Upper lobe of left lung (tissue), 6 donors: ENCODE measurements around the gene NPIPA1. TPM values are rescaled to one million over a fixed set of nuclear protein-coding genes. Genes with fewer than 3 reads are reported as not detected.
A peak's percentile ranks its signal among the peaks of the same experiment; 100 is the strongest.
"Not testable (repeated sequence)": the region's sequence is repeated elsewhere in the genome, so short reads cannot be mapped to it uniquely, and the experiment has no call there.

Source experiments
- ATAC-seq, 2 donors: fragments of 200-7000 bp; cut with Tn5 transposase; one replicate each; pipeline ENCODE4 v1.9.1; 2022; ENCODE audit warnings: mild to moderate bottlenecking in 2 of 2, moderate library complexity in 2 of 2; ENCODE audit not compliant: low FRiP score in 2 of 2
- DNase-seq, 2 donors: peaks; one replicate each; pipeline ENCODE4 v3.0.0-alpha.2; 2019 to 2020
- H3K27ac ChIP-seq, 4 donors: fragments of 200-600 bp; sonication (generic); one replicate each; pipeline ENCODE4 v1.5.1; 2016 to 2019
- H3K27me3 ChIP-seq, 4 donors: fragments of 200-600 bp; sonication (generic); one replicate each; pipeline ENCODE4 v1.5.1; 2017 to 2019
- H3K36me3 ChIP-seq, 4 donors: fragments of 200-600 bp; sonication (generic); one replicate each; pipeline ENCODE4 v1.5.1; 2016 to 2019
- H3K4me1 ChIP-seq, 4 donors: fragments of 200-600 bp; sonication (generic); one replicate each; pipeline ENCODE4 v1.5.1; 2018 to 2019
- H3K4me3 ChIP-seq, 4 donors: fragments of 200-600 bp; sonication (generic); one replicate each; pipeline ENCODE4 v1.5.1; 2017 to 2019; ENCODE audit warnings: mild to moderate bottlenecking in 2 of 4, moderate library complexity in 1 of 4
- H3K9me3 ChIP-seq, 4 donors: fragments of 200-600 bp; sonication (generic); one replicate each; pipeline ENCODE4 v1.5.1; 2018 to 2019
- CTCF ChIP-seq, 6 experiments: fragments of 450-650 bp in 4 of 6; fragments of 200-600 bp in 2 of 6; sonication (generic) in 2 of 6; IDR thresholded peaks; one replicate each; pipeline ENCODE4 v1.5.1; 2016 to 2019; ENCODE audit warnings: antibody characterized with exemption in 6 of 6
- EP300 ChIP-seq, 4 donors: sonication (generic); formaldehyde crosslinking; IDR thresholded peaks; one replicate each; pipeline ENCODE4 v1.5.1; 2017; ENCODE audit warnings: antibody characterized with exemption in 4 of 4, control low read depth in 2 of 4
- POLR2A ChIP-seq, 4 donors: fragments of 450-650 bp; IDR thresholded peaks; one replicate each; pipeline ENCODE4 v1.5.1; 2016 to 2017; ENCODE audit warnings: antibody characterized with exemption in 4 of 4, mild to moderate bottlenecking in 2 of 4
- POLR2AphosphoS5 ChIP-seq, 2 donors: sonication (generic); formaldehyde crosslinking; IDR thresholded peaks; one replicate each; pipeline ENCODE4 v1.5.1; 2017; ENCODE audit warnings: antibody characterized with exemption in 2 of 2
- WGBS, 2 donors: methylation state at CpG; one replicate each; pipeline ENCODE4 v1.1.5; 2017 to 2018; 5-methylcytosine and 5-hydroxymethylcytosine counted together
- total RNA-seq, 6 donors: library from RNA; depleted of rRNA in 4 of 6; stranded (reverse); fragments of >200 nt in 4 of 6; gene quantifications; one replicate each; pipeline versions ENCODE4 v1.1.0 to v1.2.1, GENCODE V29; 2016 to 2021
- donor health status: DM: no; HTN: no; CAD: no; lungs with moderate emphysema.
- donor health status: DM: no; HTN: yes; CAD: no; lungs with severe emphysema.

NPIPA1 gene
- total RNA-seq, 6 donors from 2014 or later = 49.3 to 189 (median 79.1) TPM

- ATAC-seq, H3K9me3 ChIP-seq, H3K27ac ChIP-seq, H3K4me3 ChIP-seq, H3K4me1 ChIP-seq, H3K27me3 ChIP-seq, H3K36me3 ChIP-seq, DNase-seq: not testable (repeated sequence)
- WGBS, 2 donors = 54 to 89% methylated on average over 3 of the region's 3 CpGs
Measured at GRCh38 chr16:14942686-14943085, 5.4 kb downstream of the NPIPA1 start.

- H3K4me3 ChIP-seq = no peak overlapping the region
- no peaks in the 10 kb centered on the region for H3K36me3 ChIP-seq
- no peaks in the 10 kb centered on the region for H3K4me1 ChIP-seq
- no peak for TF ChIP-seq POLR2A (IDR thresholded peaks at IDR 0.05)
- 90 to 94% methylated on average over 16 of the region's 16 CpGs for WGBS, 2 donors
- H3K27ac ChIP-seq = no peak overlapping the region
- H3K27me3 ChIP-seq = no peaks in the 10 kb centered on the region
- H3K9me3 ChIP-seq = no peaks in the 10 kb centered on the region
- ATAC-seq = peak in 1 of 2 donors; percentile 10
- peak in 1 of 2 donors; percentile 41 for DNase-seq
Measured at GRCh38 chr16:14955546-14956231, 18.4 kb downstream of the NPIPA1 start.

- Histone ChIP-seq H3K27ac (no peak overlapping the region), H3K4me3 (no peak overlapping the region), H3K9me3 (no peaks in the 10 kb centered on the region), H3K27me3 (no peaks in the 10 kb centered on the region), H3K36me3 (no peaks in the 10 kb centered on the region), H3K4me1 (no peaks in the 10 kb centered on the region)
- peak; percentile 31 to 68 for ATAC-seq
- whole genome bisulfite sequencing, 2 donors = 93 to 95% methylated on average over 22 to 28 of the region's 28 CpGs
- TF ChIP-seq CTCF (IDR thresholded peaks at IDR 0.05) (no peak), POLR2A (IDR thresholded peaks at IDR 0.05) (no peak), POLR2AphosphoS5 (IDR thresholded peaks at IDR 0.05) (no peak), EP300 (IDR thresholded peaks at IDR 0.05) (no peak)
- peak in 1 of 2 donors; percentile 86 for DNase-seq
Measured at GRCh38 chr16:14957576-14958322, 20.5 kb downstream of the NPIPA1 start.

- no peaks in the 10 kb centered on the region for H3K4me1 ChIP-seq
- no peaks in the 10 kb centered on the region for H3K36me3 ChIP-seq
- no peak overlapping the region for H3K27ac ChIP-seq
- DNase-seq (no peak), ATAC-seq (no peak)
- H3K27me3 ChIP-seq = no peaks in the 10 kb centered on the region
- WGBS, 2 donors = 83 to 87% methylated on average over 4 of the region's 4 CpGs
- TF ChIP-seq POLR2AphosphoS5 (IDR thresholded peaks at IDR 0.05) (no peak), CTCF (IDR thresholded peaks at IDR 0.05) (no peak), POLR2A (IDR thresholded peaks at IDR 0.05) (no peak), EP300 (IDR thresholded peaks at IDR 0.05) (no peak)
- H3K4me3 ChIP-seq = no peak overlapping the region
- H3K9me3 ChIP-seq = no peaks in the 10 kb centered on the region
Measured at GRCh38 chr16:14958323-14958600, 21.0 kb downstream of the NPIPA1 start.

GRCh38 chr16:14958970-14959369 lies 21.7 kb downstream of the NPIPA1 start:
- 87 to 90% methylated on average over 7 of the region's 7 CpGs for WGBS, 2 donors
- Histone ChIP-seq H3K4me1 (no peaks in the 10 kb centered on the region), H3K36me3 (no peaks in the 10 kb centered on the region), H3K9me3 (no peaks in the 10 kb centered on the region), H3K27me3 (no peaks in the 10 kb centered on the region), H3K27ac (no peak overlapping the region), H3K4me3 (no peak overlapping the region)
- no peak for DNase-seq
- TF ChIP-seq EP300 (IDR thresholded peaks at IDR 0.05) = no peak
- TF ChIP-seq CTCF (IDR thresholded peaks at IDR 0.05) = no peak
- TF ChIP-seq POLR2A (IDR thresholded peaks at IDR 0.05) = no peak
- TF ChIP-seq POLR2AphosphoS5 (IDR thresholded peaks at IDR 0.05) = no peak
- no peak for ATAC-seq
